ENCODE measurements around the gene FOSB.
"Not testable (repeated sequence)": the region's sequence is repeated elsewhere in the genome, so short reads cannot be mapped to it uniquely, and the experiment has no call there.

Gene FOSB

DNA sequence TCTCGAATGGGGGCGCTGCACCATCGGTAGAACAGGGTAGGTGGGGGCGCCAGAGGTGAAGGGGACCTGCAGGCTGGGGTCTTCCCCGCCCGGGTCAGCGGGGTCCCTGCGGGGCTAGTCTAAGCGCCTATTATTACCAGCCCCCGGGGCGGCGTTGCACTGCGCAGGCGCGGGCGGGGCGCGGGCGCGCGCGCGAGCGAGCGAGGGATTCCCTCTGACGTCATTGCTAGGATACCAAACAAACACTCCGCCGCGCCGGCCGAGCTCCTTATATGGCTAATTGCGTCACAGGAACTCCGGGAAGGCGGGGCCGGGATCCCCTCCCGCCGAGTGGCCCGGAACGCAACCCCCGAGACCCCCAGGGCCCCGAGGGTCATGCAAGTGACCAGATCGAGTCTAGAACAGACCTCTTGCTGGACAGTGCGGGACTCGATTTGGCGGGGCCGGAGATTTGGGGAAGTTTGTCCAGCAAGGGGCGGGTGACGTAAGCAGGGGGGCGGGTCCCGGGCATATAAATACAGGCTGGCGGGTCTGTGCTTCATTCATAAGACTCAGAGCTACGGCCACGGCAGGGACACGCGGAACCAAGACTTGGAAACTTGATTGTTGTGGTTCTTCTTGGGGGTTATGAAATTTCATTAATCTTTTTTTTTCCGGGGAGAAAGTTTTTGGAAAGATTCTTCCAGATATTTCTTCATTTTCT lies at the start of gene FOSB:
TSS of gene FOSB (plus strand) at position 541 of the 703 bp plus-strand sequence. CDS start 591 bp downstream, outside the sequence.
- peak; percentile 85 to 96 (median 95) for DNase-seq (ENCODE audit: low read depth in 2 of 3, low spot score in 2 of 3)

DNA sequence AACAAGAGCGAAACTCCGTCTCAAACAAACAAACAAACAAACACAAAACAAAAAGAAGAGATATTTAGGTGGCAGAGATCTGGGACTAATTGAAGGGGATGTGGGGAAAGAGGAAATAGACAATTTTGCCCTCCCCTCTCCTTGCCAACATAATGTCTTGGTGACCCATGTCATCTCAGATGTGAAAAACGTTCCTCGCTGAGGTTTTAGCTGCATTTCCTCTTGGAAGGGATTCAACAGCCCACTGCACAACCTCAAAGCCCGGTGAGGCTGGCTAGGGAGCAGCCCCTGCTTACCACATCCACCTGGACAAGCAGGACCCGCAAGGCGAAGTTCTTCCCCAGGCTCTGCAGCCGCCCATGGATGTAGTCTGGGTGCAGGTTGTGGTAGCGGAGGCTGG lies 49.0 kb upstream of the FOSB start:
- DNase-seq (ENCODE audit: low read depth in 2 of 3, low spot score in 2 of 3), result no peak

GRCh38 chr19:45419396-45419795 lies 48.4 kb upstream of the FOSB start:
- no peak for DNase-seq (ENCODE audit: low read depth in 2 of 3, low spot score in 2 of 3)

DNA sequence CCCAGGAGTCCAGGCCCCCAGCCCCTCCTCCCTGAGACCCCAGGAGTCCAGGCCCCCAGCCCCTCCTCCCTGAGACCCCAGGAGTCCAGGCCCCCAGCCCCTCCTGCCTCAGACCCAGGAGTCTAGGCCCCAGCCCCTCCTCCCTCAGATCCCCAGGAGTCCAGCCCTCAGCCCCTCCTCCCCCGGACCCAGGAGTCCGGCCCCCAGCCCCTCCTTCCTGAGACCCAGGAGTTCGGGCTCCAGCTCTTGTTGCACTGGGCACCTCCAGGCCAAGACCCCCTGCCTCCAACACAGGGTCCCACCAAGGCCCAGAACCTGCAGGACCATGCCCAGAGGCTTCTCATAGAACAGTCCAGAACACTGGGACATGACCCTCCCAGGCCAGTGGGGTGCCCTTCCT lies 47.9 kb upstream of the FOSB start:
- no peak for DNase-seq (ENCODE audit: low read depth in 2 of 3, low spot score in 2 of 3)

DNA sequence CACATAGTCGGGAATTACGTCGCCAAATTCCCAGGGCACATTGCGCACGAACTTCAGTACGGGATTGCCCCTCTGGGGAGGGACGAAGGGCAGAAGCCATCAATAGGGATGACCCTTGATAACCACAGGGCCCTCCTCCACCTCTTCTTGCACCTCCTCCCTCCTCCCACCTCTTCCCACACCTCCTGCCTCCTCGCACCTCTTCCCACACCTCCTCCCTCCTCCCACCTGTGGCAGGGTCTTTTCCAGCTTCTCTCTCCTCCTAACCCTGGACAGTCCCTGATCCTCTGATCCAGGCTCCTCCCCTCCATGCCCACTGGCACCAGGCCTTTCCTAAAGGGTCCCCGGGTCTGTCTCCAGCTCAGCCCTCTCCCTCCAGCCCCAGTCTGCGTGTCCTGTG lies 47.4 kb upstream of the FOSB start:
- no peak for DNase-seq (ENCODE audit: low read depth in 2 of 3, low spot score in 2 of 3)

DNA sequence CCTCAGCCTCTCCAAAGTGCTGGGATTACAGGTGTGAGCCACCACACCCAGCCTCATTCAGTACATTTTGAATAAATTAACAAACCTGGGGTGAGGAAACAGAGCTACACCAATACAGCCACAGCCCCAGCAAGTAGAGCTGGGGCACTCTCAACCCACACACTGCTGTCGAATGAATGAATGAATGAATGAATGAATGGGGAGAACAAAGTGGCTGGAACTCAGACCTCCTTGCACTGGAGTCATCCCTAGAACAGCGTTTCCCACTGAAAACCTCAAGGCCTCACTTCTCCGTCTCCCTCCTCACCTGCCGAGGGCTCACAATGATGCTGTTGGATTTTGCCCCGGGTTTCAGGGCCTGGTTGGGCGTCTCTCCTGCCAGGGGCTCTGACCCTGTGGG lies 46.9 kb upstream of the FOSB start:
- DNase-seq (ENCODE audit: low read depth in 2 of 3, low spot score in 2 of 3), result no peak

- DNase-seq (ENCODE audit: low read depth in 2 of 3, low spot score in 2 of 3), result no peak
Measured at GRCh38 chr19:45421947-45422498, 45.8 kb upstream of the FOSB start.

- DNase-seq (ENCODE audit: low read depth in 2 of 3, low spot score in 2 of 3), result no peak
Measured at GRCh38 chr19:45423033-45423588, 44.7 kb upstream of the FOSB start.

DNA sequence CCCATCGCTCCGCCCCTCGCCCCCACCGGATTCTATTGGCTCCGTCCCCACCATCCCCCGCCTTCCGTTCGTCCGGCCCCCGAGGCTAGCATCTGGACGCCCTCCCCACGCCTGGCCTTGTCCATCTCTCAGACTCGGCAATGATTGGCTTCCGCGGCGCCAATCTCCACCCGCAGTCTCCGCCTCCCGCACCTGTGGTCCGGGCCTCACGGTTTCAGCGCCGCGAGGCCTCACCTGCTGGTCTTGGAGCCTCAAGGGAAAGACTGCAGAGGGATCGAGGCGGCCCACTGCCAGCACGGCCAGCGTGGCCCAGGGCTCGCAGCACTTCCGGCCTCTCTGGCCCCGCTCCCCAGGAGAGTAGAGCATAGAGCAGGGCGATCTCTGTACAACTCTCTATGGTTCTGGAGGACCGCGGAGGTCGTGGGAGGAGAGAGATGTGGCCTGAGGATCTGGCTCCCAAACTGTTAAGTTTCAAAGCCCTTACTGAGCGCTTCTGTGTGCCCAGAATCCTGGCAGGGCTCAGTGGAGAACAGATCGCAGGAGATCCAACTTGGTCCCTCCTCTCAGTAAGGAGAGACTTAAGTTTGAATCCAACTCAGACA lies 44.1 kb upstream of the FOSB start, which contains the start of gene ERCC1:
TSS of gene ERCC1 (minus strand) at position 329 of the 602 bp plus-strand sequence. CDS start 543 bp downstream, outside the sequence.
- peak; percentile 74 to 89 (median 87) for DNase-seq (ENCODE audit: low read depth in 2 of 3, low spot score in 2 of 3)

GRCh38 chr19:45424191-45425058 lies 43.4 kb upstream of the FOSB start:
- DNase-seq (ENCODE audit: low read depth in 2 of 3, low spot score in 2 of 3), result peak in 1 of 3 experiments; percentile 34

GRCh38 chr19:45428384-45429231 lies 39.2 kb upstream of the FOSB start:
- DNase-seq (ENCODE audit: low read depth in 2 of 3, low spot score in 2 of 3), result no peak

- DNase-seq (ENCODE audit: low read depth in 2 of 3, low spot score in 2 of 3), result not testable (repeated sequence)
Measured at GRCh38 chr19:45429896-45430295, 37.9 kb upstream of the FOSB start.

DNA sequence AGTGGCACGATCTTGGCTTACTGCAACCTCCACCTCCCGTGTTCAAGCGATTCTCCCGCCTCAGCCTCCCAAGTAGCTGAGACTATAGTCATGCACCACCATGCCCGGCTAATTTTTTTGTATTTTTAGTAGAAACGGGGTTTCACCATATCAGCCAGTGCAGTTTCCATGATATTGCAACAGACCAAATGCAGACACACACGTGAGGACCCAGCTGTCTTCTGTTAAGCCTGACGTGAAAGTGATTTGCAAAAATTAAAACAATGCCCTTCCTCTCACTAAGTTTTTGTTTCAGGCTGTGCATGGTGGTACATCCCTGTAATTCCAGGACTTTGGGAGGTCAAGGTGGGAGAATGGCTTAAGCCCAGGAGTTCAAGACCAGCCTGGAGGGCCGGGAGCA lies 36.8 kb upstream of the FOSB start:
- not testable (repeated sequence) for DNase-seq (ENCODE audit: low read depth in 2 of 3, low spot score in 2 of 3)

DNA sequence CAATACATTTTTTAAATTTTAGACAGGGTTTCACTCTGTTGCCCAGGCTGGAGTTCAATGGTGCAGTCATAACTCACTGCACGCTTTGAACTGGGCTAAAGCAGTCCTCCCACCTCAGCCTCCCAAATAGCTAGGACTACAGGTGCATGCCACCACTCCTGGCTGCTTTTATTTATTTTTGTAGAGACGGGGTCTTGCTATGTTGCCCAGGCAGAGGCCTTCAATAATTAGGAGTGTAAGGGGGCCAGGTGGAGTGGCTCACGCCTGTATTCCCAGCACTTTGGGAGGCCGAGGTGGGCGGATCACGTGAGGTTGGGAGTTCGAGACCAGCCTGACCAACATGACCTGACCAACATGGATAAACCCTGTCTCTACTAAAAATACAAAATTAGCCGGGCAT lies 35.3 kb upstream of the FOSB start:
- not testable (repeated sequence) for DNase-seq (ENCODE audit: low read depth in 2 of 3, low spot score in 2 of 3)

GRCh38 chr19:45437328-45437727 lies 30.5 kb upstream of the FOSB start:
- DNase-seq (ENCODE audit: low read depth in 2 of 3, low spot score in 2 of 3), result no peak

- DNase-seq (ENCODE audit: low read depth in 2 of 3, low spot score in 2 of 3), result no peak
Measured at GRCh38 chr19:45439190-45439568, 28.6 kb upstream of the FOSB start.

- DNase-seq (ENCODE audit: low read depth in 2 of 3, low spot score in 2 of 3), result peak; percentile 74 to 82 (median 81)
Measured at GRCh38 chr19:45439569-45440258, 28.1 kb upstream of the FOSB start.

GRCh38 chr19:45440259-45440638 lies 27.5 kb upstream of the FOSB start:
- DNase-seq (ENCODE audit: low read depth in 2 of 3, low spot score in 2 of 3), result no peak

DNA sequence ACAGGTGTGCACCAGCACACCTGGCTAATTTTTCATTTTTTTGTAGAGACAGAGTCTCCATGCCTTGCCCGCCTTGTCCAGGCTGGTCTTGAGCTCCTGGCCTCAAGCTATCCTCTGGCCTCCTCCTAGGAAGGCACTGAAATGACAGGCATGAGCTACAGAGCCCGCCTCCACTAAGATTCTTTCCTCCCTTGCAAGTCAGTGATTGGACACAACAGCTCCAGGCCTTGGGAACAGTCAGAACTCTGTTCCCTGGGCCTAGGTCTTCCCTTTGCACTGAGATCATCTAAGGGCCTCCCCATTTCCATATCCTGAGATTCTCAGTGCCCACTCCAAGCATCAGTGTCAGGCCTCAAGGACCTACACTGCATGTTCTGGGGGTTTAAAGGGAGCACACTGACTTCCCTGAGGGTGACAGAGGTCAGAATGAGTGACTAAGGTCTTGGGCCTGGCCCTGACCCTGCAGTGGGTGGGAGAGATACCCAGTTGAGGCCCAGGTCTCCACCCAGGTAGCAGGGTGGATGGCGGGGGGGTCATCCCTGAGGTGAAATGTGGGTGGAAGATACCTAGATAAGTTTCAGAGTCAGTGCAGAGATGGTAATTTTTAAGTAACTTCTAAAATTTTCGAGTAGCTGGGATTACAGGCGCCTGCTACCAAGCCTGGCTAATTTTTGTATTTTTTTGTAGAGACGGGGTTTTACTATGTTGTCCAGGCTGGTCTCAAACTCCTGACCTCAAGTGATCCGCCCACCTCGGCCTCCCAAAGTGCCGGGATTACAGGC lies 26.7 kb upstream of the FOSB start:
- DNase-seq (ENCODE audit: low read depth in 2 of 3, low spot score in 2 of 3), result no peak
